GM12874 (cell line): ENCODE results near the gene EFNA5.

Experiments
- TF ChIP-seq, protein P1 (sequence below): IDR thresholded peaks from 2 replicates; pipeline ENCODE4 v1.5.1; 2011; ENCODE audit warnings: low read depth, mild to moderate bottlenecking, control low read depth, low read length, moderate library complexity; ENCODE audit not compliant: insufficient read depth

The EFNA5 gene

DNA sequence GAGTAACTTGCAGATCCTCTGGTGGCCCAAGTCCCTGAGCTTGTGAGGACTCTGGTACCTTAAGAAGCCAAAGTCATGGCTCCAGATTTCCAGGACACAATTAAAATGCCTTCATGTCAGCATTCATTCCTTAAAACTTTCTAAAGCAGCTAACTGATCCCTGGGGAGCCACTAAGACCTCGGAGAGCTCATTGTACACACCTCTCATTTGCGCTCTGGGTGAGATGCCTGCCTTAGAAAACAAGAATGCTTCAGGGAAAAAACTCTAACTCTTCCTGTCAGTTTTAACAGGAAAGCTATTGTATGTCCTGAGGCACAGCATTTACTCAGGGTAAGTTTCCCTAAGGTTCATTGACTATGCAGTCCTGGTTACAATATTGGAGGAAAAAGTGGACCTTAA lies 285.0 kb downstream of the EFNA5 start:
- TF ChIP-seq, protein P1, sequence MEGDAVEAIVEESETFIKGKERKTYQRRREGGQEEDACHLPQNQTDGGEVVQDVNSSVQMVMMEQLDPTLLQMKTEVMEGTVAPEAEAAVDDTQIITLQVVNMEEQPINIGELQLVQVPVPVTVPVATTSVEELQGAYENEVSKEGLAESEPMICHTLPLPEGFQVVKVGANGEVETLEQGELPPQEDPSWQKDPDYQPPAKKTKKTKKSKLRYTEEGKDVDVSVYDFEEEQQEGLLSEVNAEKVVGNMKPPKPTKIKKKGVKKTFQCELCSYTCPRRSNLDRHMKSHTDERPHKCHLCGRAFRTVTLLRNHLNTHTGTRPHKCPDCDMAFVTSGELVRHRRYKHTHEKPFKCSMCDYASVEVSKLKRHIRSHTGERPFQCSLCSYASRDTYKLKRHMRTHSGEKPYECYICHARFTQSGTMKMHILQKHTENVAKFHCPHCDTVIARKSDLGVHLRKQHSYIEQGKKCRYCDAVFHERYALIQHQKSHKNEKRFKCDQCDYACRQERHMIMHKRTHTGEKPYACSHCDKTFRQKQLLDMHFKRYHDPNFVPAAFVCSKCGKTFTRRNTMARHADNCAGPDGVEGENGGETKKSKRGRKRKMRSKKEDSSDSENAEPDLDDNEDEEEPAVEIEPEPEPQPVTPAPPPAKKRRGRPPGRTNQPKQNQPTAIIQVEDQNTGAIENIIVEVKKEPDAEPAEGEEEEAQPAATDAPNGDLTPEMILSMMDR: no peak

DNA sequence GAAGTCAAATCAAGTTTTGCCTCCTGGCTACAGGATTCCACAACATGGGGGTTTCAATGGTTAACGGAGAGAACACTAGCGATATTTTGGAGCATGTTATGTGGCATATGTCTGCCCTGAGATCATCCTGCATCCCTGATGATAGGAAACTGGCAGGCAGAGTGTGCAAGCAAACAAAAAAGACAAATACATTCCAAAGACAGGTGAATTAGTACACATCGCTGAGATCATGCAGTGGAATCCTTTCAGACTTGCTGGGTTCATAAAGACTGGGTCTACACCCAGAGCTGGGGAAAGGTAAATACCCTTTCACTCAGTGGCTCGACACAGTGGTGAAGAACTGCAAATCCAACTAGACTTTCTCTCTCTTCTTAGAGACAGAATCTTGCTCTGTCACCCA lies 286.5 kb downstream of the EFNA5 start:
- TF ChIP-seq, protein P1: no peak

DNA sequence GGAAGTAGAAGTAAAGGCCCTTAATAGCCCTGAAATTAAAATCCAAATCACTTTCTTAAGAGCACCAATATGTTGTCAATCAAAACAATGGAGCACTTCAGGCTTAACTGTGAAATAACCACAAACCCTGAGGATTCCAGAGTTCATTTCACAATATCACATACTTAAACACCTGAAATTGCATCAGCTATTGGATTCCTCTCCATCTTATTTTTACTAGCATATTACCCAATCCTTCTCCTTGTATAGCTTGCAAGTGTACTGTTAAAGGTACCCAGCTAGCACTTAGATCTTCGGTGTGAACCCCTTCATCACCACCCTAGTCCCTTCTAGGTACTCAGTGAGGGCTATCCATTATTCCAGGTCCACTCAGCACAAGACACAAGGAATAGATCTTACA lies 287.3 kb downstream of the EFNA5 start:
- TF ChIP-seq, protein P1: no peak

DNA sequence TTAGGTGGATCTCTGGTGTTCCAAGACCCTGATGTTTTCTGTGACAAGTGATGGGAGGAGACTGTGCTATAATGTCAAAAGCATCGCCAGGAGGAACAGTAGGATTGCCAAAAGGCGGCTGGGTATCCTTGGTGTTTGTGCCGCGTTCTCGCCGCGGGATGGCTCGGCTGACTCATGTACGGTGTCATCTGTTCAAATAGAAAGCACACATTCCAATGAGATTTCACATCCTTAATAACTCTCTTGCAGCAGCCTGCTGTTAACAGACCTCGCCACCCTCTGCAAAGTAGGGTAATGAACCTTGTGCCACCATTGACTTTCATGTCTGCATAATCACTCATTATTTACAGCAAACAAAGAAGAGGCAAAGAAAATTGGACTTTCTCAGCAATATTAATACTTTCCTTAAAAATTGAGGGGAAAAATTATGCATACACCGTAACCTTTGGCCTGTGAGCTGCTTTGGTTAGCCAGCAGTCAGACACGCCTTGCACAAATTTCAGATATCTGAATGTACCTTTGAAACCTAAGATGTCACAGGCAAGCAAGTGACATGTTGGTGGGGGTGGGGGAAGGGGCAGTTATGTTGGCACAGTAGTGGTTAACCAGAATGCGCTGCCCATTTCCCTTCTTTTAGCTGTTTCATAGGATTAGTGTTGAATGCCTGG lies 289.4 kb downstream of the EFNA5 start:
- TF ChIP-seq, protein P1: no peak

- TF ChIP-seq, protein P1: no peak
Measured at GRCh38 chr5:107380654-107381053, 290.1 kb downstream of the EFNA5 start.

GRCh38 chr5:107378218-107378899 lies 292.4 kb downstream of the EFNA5 start:
- TF ChIP-seq, protein P1: no peak

GRCh38 chr5:107377277-107377609 lies 293.5 kb downstream of the EFNA5 start:
- TF ChIP-seq, protein P1: no peak
